Neuron (in vitro differentiated cells): ENCODE measurements around the gene INS.

ENCODE experiments used
- H2AFZ ChIP-seq: one replicate; pipeline ENCODE4 v1.6.1; 2013; ENCODE audit warnings: low read depth, mild to moderate bottlenecking, inconsistent platforms, low read length, moderate library complexity
- H3K27me3 ChIP-seq: one replicate; pipeline ENCODE4 v1.6.1; 2013; ENCODE audit warnings: low read length; ENCODE audit not compliant: insufficient read depth
- H3K36me3 ChIP-seq: one replicate; pipeline ENCODE4 v1.6.1; 2013; ENCODE audit warnings: low read length; ENCODE audit not compliant: insufficient read depth
- H3K4me1 ChIP-seq: one replicate; pipeline ENCODE4 v1.6.1; 2013; ENCODE audit warnings: low read length; ENCODE audit not compliant: insufficient read depth
- H3K4me3 ChIP-seq: 2 replicates; pipeline ENCODE4 v1.5.1; 2013; ENCODE audit warnings: mild to moderate bottlenecking, low read length, moderate library complexity
- H3K9me3 ChIP-seq: one replicate; pipeline ENCODE4 v1.6.1; 2013; ENCODE audit warnings: low read length

Gene INS

GRCh38 chr11:2147391-2147790 lies 13.6 kb downstream of the INS start:
- H3K4me1 ChIP-seq = peaks cover 9% of the 10 kb centered on the region
- H3K4me3 ChIP-seq = no peak overlapping the region
- H3K36me3 ChIP-seq = no peaks in the 10 kb centered on the region
- no peaks in the 10 kb centered on the region for H3K9me3 ChIP-seq
- H2AFZ ChIP-seq = no peak overlapping the region
- H3K27me3 ChIP-seq = peaks cover 74% of the 10 kb centered on the region

DNA sequence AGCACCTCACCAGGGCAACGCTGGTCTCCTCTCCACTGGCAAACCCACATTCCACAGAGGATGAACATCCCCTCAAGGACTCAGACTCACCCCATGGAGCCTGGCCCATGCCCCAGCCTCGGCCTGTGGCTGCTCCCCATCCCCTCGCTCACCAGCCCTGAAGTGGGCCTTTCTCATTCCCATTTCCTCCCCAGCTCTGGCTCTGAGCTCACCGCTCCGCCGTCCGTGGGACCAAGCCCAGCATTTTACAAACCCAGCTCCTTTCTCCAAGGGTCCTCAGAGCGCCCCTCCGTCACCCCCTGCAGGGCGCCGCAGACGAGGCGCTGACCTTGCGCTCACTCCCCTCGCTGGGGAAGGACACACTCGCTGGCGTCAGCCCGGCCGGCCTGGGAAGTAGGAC lies 15.0 kb downstream of the INS start:
- no peak overlapping the region for H3K4me3 ChIP-seq
- H3K36me3 ChIP-seq = no peaks in the 10 kb centered on the region
- peaks cover 9% of the 10 kb centered on the region for H3K4me1 ChIP-seq
- peaks cover 84% of the 10 kb centered on the region for H3K27me3 ChIP-seq
- H2AFZ ChIP-seq = no peak overlapping the region
- H3K9me3 ChIP-seq = no peaks in the 10 kb centered on the region

- H3K4me1 ChIP-seq = peaks cover 9% of the 10 kb centered on the region
- H3K27me3 ChIP-seq = peaks cover 97% of the 10 kb centered on the region
- H3K4me3 ChIP-seq = no peak overlapping the region
- no peaks in the 10 kb centered on the region for H3K9me3 ChIP-seq
- no peak overlapping the region for H2AFZ ChIP-seq
- no peaks in the 10 kb centered on the region for H3K36me3 ChIP-seq
Observed at GRCh38 chr11:2144544-2145248, 16.3 kb downstream of the INS start.

GRCh38 chr11:2143799-2144543 lies 17.0 kb downstream of the INS start:
- peaks cover 93% of the 10 kb centered on the region for H3K27me3 ChIP-seq
- H2AFZ ChIP-seq = no peak overlapping the region
- no peak overlapping the region for H3K4me3 ChIP-seq

DNA sequence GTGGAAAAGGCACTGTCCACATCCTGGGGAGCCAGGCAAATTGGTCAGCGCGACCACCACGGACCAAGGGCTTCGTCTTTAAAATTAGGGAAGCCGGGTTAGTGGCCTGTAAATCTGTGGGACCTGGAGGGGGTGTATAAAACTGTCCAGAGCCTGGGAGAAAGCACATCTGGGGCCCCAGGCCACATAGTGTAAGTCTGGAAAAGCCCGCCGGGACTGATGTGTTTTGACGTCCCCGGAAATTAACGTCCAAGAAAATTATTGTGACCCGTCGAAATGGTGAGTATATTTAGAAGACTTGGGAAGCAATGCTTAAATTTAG lies 17.6 kb downstream of the INS start:
- Histone ChIP-seq H3K4me3 (no peak overlapping the region), H3K9me3 (no peaks in the 10 kb centered on the region), H3K36me3 (no peaks in the 10 kb centered on the region), H3K4me1 (peaks cover 6% of the 10 kb centered on the region), H3K27me3 (peaks cover 88% of the 10 kb centered on the region), H2AFZ (no peak overlapping the region)

More at GRCh38 chr11:2143799-2144543, 17.0 kb downstream of the INS start:
- Histone ChIP-seq H3K36me3 (no peaks in the 10 kb centered on the region), H3K9me3 (no peaks in the 10 kb centered on the region), H3K4me1 (peaks cover 9% of the 10 kb centered on the region)

GRCh38 chr11:2142762-2143202 lies 18.2 kb downstream of the INS start:
- H3K4me1 ChIP-seq = peaks cover under 1% of the 10 kb centered on the region
- H3K27me3 ChIP-seq = peaks cover 86% of the 10 kb centered on the region
- H3K36me3 ChIP-seq = no peaks in the 10 kb centered on the region
- no peak overlapping the region for H3K4me3 ChIP-seq
- no peak overlapping the region for H2AFZ ChIP-seq
- no peaks in the 10 kb centered on the region for H3K9me3 ChIP-seq

DNA sequence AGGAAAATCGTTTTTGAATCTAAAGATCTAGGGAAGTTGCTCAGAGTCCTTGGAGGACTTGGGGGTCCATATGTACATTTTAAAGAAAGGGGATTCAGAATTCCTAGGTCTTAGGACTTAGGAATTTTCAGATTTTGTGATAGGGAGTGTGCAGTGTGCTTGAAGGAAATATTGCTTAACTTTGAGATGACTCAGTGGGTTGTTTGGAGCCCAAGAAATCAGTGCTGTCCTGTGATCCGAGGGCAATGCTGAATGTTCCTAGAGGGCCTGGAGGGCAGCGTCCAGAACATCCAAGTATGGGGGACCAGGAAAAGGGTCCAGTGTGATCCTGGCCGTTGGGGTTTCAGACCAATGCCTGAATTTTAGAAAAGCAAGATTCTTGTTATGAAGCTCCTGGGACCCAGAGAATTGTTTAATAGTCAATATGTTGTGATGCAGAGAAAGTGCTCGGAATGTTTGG lies 18.7 kb downstream of the INS start:
- Histone ChIP-seq H3K27me3 (peaks cover 85% of the 10 kb centered on the region), H3K4me3 (no peak overlapping the region), H3K36me3 (no peaks in the 10 kb centered on the region), H2AFZ (no peak overlapping the region), H3K4me1 (peaks cover 5% of the 10 kb centered on the region), H3K9me3 (no peaks in the 10 kb centered on the region)

DNA sequence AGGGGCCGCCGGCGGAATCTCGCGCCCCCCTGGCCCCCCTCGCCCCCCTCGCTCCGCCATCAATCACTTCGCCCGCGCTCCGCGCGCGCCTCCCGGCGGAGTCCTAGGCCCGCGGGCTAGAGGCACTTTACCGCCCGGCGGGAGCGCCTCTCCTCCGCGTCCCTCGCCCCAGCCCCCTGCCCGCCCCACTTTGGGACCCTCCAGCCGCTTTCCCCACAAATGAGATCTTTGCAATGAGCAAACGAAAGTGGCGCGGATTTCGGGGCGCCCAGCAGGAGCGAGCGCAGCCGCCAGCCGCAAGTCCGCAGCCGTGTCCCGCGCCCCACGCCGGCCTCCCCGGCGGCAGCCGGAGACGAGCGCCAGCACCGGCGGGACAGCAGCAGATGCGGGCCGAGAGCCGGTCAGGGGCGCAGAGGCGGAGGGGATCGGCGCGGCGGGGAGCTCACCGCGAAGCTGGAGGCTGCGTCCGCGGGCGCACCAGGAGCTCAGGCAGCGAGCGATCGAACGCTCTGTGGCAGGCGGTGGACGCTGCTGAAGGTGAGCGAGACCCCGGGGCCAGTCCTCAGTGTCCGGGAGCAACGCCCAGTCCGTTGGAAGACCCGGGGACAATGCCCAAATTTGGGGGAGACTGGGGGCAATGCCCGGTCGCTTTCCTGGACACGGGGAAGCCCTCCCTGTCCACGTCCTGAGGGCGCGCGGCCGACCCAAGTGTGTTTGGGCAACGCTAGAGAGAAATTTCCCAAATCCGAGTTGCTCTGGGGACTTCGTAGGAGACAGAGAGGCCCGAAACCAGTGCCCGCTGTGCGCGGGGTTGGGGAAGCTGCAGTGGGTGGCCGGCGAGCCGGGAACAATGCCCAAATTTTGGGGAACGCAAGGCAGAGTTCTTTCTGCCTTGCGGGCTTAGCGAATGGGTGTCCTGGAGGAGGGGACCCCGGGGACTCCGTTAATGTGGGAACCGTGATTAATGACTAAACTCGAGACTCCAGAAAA lies 20.3 kb downstream of the INS start:
- Histone ChIP-seq H3K9me3 (no peaks in the 10 kb centered on the region), H3K4me1 (peaks cover 10% of the 10 kb centered on the region), H2AFZ (no peak overlapping the region), H3K4me3 (no peak overlapping the region), H3K36me3 (no peaks in the 10 kb centered on the region), H3K27me3 (peaks cover 85% of the 10 kb centered on the region)

- no peak overlapping the region for H3K4me3 ChIP-seq
- H3K27me3 ChIP-seq = peaks cover 84% of the 10 kb centered on the region
Observed at GRCh38 chr11:2139621-2140337, 21.2 kb downstream of the INS start.

GRCh38 chr11:2139123-2139521 lies 21.9 kb downstream of the INS start, which contains the start of gene IGF2:
Gene IGF2 (minus strand): TSS chr11:2139389. CDS start chr11:2135523, 3,866 bp downstream.
- Histone ChIP-seq H3K4me1 (peaks cover 10% of the 10 kb centered on the region), H3K9me3 (no peaks in the 10 kb centered on the region), H3K4me3 (no peak within 1 kb of the TSS), H3K36me3 (no peaks in the 10 kb centered on the region), H3K27me3 (peaks cover 81% of the 10 kb centered on the region), H2AFZ (no peak within 1 kb of the TSS)

More at GRCh38 chr11:2139621-2140337, 21.2 kb downstream of the INS start:
- Histone ChIP-seq H3K4me1 (peaks cover 10% of the 10 kb centered on the region), H2AFZ (no peak overlapping the region), H3K9me3 (no peaks in the 10 kb centered on the region), H3K36me3 (no peaks in the 10 kb centered on the region)

GRCh38 chr11:2138431-2139122 lies 22.4 kb downstream of the INS start:
- Histone ChIP-seq H3K4me3 (no peak overlapping the region), H3K27me3 (peaks cover 77% of the 10 kb centered on the region), H3K4me1 (peaks cover 10% of the 10 kb centered on the region), H2AFZ (no peak overlapping the region), H3K36me3 (no peaks in the 10 kb centered on the region), H3K9me3 (no peaks in the 10 kb centered on the region)

GRCh38 chr11:2138068-2138430 lies 23.0 kb downstream of the INS start:
- Histone ChIP-seq H3K4me3 (no peak overlapping the region), H3K9me3 (no peaks in the 10 kb centered on the region), H2AFZ (no peak overlapping the region), H3K36me3 (no peaks in the 10 kb centered on the region), H3K4me1 (peaks cover 10% of the 10 kb centered on the region), H3K27me3 (peaks cover 75% of the 10 kb centered on the region)
